ENCODE measurements around the gene ROPN1L. TPM values are rescaled to one million over a fixed set of nuclear protein-coding genes. Genes with fewer than 3 reads are reported as not detected.

ROPN1L gene
- total and polyA plus RNA-seq, 10 of the 15 experiments (the other 5 are each of a cell fraction or from before 2014, with no cell fraction given), result 0.07 to 0.38 (median 0.22) TPM; not detected in 6

GRCh38 chr5:10409504-10409903, 32.2 kb upstream of the ROPN1L start:
- H4K20me1 ChIP-seq (ENCODE audit: control insufficient read depth, insufficient read depth), result no peaks in the 10 kb centered on the region
- DNase-seq (ENCODE audit: low read depth, low spot score), result no peak
- no peak for TF ChIP-seq PAX8 (IDR thresholded peaks at IDR 0.05)
- no peak for TF ChIP-seq IKZF2 (IDR thresholded peaks at IDR 0.05)
- no peak for TF ChIP-seq SMAD1 (IDR thresholded peaks at IDR 0.05; ENCODE audit: low read depth, partially characterized antibody)
- TF ChIP-seq HDGF (IDR thresholded peaks at IDR 0.05), result no peak
- TF ChIP-seq USF2 (IDR thresholded peaks at IDR 0.05; ENCODE audit: borderline replicate concordance, low read depth, low read length), result no peak
- no peak for TF ChIP-seq CHD4 (IDR thresholded peaks at IDR 0.05)
- TF ChIP-seq POU2F2 (IDR thresholded peaks at IDR 0.05; ENCODE audit: borderline replicate concordance, low read depth, low read length), result no peak
- no peak for TF ChIP-seq MEF2B (IDR thresholded peaks at IDR 0.05; ENCODE audit: partially characterized antibody, poor library complexity, severe bottlenecking)
- no peaks in the 10 kb centered on the region for H3K27me3 ChIP-seq (replicated peaks in 1 of 2; ENCODE audit: control insufficient read depth in 2 of 2, insufficient read depth in 2 of 2, low read length in 1 of 2)
- CTCF ChIA-PET, result no interaction called here
- no TSS peak for BruUV-seq (replicated peaks)
- H3K4me3 ChIP-seq, result no peak overlapping the region
- FAIRE-seq, result no peak
- in situ Hi-C loops (cut with MboI), result no loop called here
- no peak overlapping the region for H2AFZ ChIP-seq (ENCODE audit: control insufficient read depth, low read depth, low read length)
- no peak overlapping the region for H3K4me2 ChIP-seq (ENCODE audit: control insufficient read depth, insufficient read depth)
- H3K4me1 ChIP-seq (ENCODE audit: control insufficient read depth, insufficient read depth, low read length), result no peaks in the 10 kb centered on the region
- POLR2A ChIA-PET, result interaction anchor here (0.6 kb wide), 1 partner anchor 79 kb away, joined by 3 read pairs; no protein-coding TSS in a partner anchor
- ATAC-seq, result no peak
- no peak overlapping the region for H3K9ac ChIP-seq (ENCODE audit: control insufficient read depth, insufficient read depth, low read length)
- H3K79me2 ChIP-seq (ENCODE audit: control insufficient read depth, insufficient read depth, low read length), result no peaks in the 10 kb centered on the region
- 100% methylated on average over 1 of the region's 1 CpG for WGBS (ENCODE audit: insufficient coverage, insufficient replicate concordance, low lambda C conversion rate, missing lambda C conversion rate)
- SMC1A ChIA-PET (ENCODE audit: uncharacterized antibody, unreplicated experiment), result interaction anchor here (2.8 kb wide), 1 partner anchor 10 kb away, joined by 10 read pairs; no protein-coding TSS in a partner anchor
- H3K27ac ChIP-seq (ENCODE audit: control insufficient read depth, insufficient read depth), result no peak overlapping the region
- peaks cover 22 to 41% of the 10 kb centered on the region in 2 experiments for H3K36me3 ChIP-seq (ENCODE audit: control insufficient read depth in 2 of 2, insufficient read depth in 2 of 2, low read length in 1 of 2)
- intact Hi-C loops (cut with micrococcal nuclease; ENCODE audit: unreplicated experiment), result no loop called here
- no peaks in the 10 kb centered on the region for H3K9me3 ChIP-seq (replicated peaks; ENCODE audit: control insufficient read depth, insufficient read depth, low read length)
- RAD21 ChIA-PET (ENCODE audit: unreplicated experiment), result no interaction called here

Data from GM12878 (cell line).